ENCODE results near the gene CERS3.
"Not testable (repeated sequence)": the region's sequence is repeated elsewhere in the genome, so short reads cannot be mapped to it uniquely, and the experiment has no call there.

Gene CERS3

GRCh38 chr15:100463515-100463914 is 65.2 kb downstream of the CERS3 start:
- DNase-seq, result no peak

- no peak for DNase-seq
Observed at GRCh38 chr15:100461049-100461448, 67.7 kb downstream of the CERS3 start.

GRCh38 chr15:100457201-100457600 is 71.5 kb downstream of the CERS3 start:
- DNase-seq, result no peak

- no peak for DNase-seq
Observed at GRCh38 chr15:100454148-100454547, 74.6 kb downstream of the CERS3 start.

- DNase-seq, result no peak
Observed at GRCh38 chr15:100448481-100448880, 80.3 kb downstream of the CERS3 start.

GRCh38 chr15:100441063-100441462 is 87.7 kb downstream of the CERS3 start:
- DNase-seq, result not testable (repeated sequence)

GRCh38 chr15:100439514-100439913 is 89.2 kb downstream of the CERS3 start:
- no peak for DNase-seq

GRCh38 chr15:100438570-100438969 is 90.2 kb downstream of the CERS3 start:
- peak; percentile 56 for DNase-seq

GRCh38 chr15:100437261-100437660 is 91.5 kb downstream of the CERS3 start:
- no peak for DNase-seq

- no peak for DNase-seq
Observed at GRCh38 chr15:100434561-100434960, 94.2 kb downstream of the CERS3 start.

- DNase-seq, result no peak
Observed at GRCh38 chr15:100434038-100434437, 94.7 kb downstream of the CERS3 start.

GRCh38 chr15:100433304-100433703 is 95.4 kb downstream of the CERS3 start:
- no peak for DNase-seq

- DNase-seq, result no peak
Observed at GRCh38 chr15:100430411-100430810, 98.3 kb downstream of the CERS3 start.

- DNase-seq, result no peak
Observed at GRCh38 chr15:100429116-100429728, 99.5 kb downstream of the CERS3 start.

GRCh38 chr15:100426937-100427336 is 101.8 kb downstream of the CERS3 start:
- no peak for DNase-seq

GRCh38 chr15:100405179-100405578 is 123.6 kb downstream of the CERS3 start:
- no peak for DNase-seq

GRCh38 chr15:100400996-100401395 is 127.8 kb downstream of the CERS3 start:
- DNase-seq, result no peak

- DNase-seq, result no peak
Observed at GRCh38 chr15:100394736-100395440, 133.9 kb downstream of the CERS3 start.

- no peak for DNase-seq
Observed at GRCh38 chr15:100393008-100393407, 135.7 kb downstream of the CERS3 start.

GRCh38 chr15:100385300-100386050 is 143.3 kb downstream of the CERS3 start:
- no peak for DNase-seq

GRCh38 chr15:100384108-100384410 is 144.7 kb downstream of the CERS3 start:
- DNase-seq, result no peak

- no peak for DNase-seq
Observed at GRCh38 chr15:100383302-100384107, 145.2 kb downstream of the CERS3 start.

GRCh38 chr15:100373942-100374341 is 154.8 kb downstream of the CERS3 start:
- no peak for DNase-seq

Data from activated naive CD4-positive, alpha-beta T cell treated with anti-CD3 and anti-CD28 coated beads, Interleukin-2, amount 50 U/mL, for 16 hours (primary cell).